BLaER1 treated with 17β-estradiol and CSF1 and Interleukin-3, amounts not matched to agents 10 nM and 100 nM (cell line): ENCODE results near the gene LAMB4.
A peak's percentile ranks its signal among the peaks of the same experiment; 100 is the strongest.

Experiments used
- H3K27ac ChIP-seq, 11 experiments: shearing (Covaris generic); formaldehyde crosslinking; 2 replicates each; pipeline ENCODE4 v1.8.1; 2022
- H3K27me3 ChIP-seq, 11 experiments: shearing (Covaris generic); formaldehyde crosslinking; 2 replicates each; pipeline ENCODE4 v1.8.1; 2022
- H3K36me3 ChIP-seq, 11 experiments: shearing (Covaris generic); formaldehyde crosslinking; 2 replicates each; pipeline ENCODE4 v1.8.1; 2022
- H3K4me1 ChIP-seq, 10 experiments: shearing (Covaris generic); formaldehyde crosslinking; 2 replicates each; pipeline ENCODE4 v1.8.1; 2022
- H3K4me2 ChIP-seq, 11 experiments: shearing (Covaris generic); formaldehyde crosslinking; 2 replicates each; pipeline ENCODE4 v1.8.1; 2022
- H3K4me3 ChIP-seq, 10 experiments: shearing (Covaris generic); formaldehyde crosslinking; 2 replicates each; pipeline ENCODE4 v1.8.1; 2022
- H3K9ac ChIP-seq, 11 experiments: shearing (Covaris generic); formaldehyde crosslinking; 2 replicates each; pipeline ENCODE4 v1.8.1; 2022
- H3K9me3 ChIP-seq, 11 experiments: shearing (Covaris generic); formaldehyde crosslinking; replicated peaks in 1 of 11; 2 replicates each; pipeline ENCODE4 v1.8.1; 2022
- H4K20me1 ChIP-seq, 11 experiments: shearing (Covaris generic); formaldehyde crosslinking; 2 replicates each; pipeline ENCODE4 v1.8.1; 2022
- Cebpa-rat ChIP-seq, 11 experiments: shearing (Covaris generic); IDR thresholded peaks; 2 replicates each; pipeline ENCODE4 v1.8.1; 2022

The LAMB4 gene

GRCh38 chr7:108122181-108122580 lies 8.0 kb downstream of the LAMB4 start:
- H3K27me3 ChIP-seq: no peaks in the 10 kb centered on the region
- H3K4me1 ChIP-seq: no peaks in the 10 kb centered on the region
- H3K4me3 ChIP-seq: no peak overlapping the region
- no peaks in the 10 kb centered on the region for H4K20me1 ChIP-seq
- TF ChIP-seq Cebpa-rat (IDR thresholded peaks at IDR 0.05): no peak
- H3K9ac ChIP-seq: no peak overlapping the region
- no peaks in the 10 kb centered on the region for H3K9me3 ChIP-seq
- H3K27ac ChIP-seq: no peak overlapping the region
- no peaks in the 10 kb centered on the region for H3K36me3 ChIP-seq
- H3K4me2 ChIP-seq: no peak overlapping the region

- Histone ChIP-seq H3K4me2 (no peak overlapping the region), H3K4me1 (no peaks in the 10 kb centered on the region), H4K20me1 (no peaks in the 10 kb centered on the region), H3K9me3 (no peaks in the 10 kb centered on the region), H3K9ac (no peak overlapping the region), H3K27me3 (no peaks in the 10 kb centered on the region), H3K27ac (no peak overlapping the region), H3K4me3 (no peak overlapping the region), H3K36me3 (no peaks in the 10 kb centered on the region)
- TF ChIP-seq Cebpa-rat (IDR thresholded peaks at IDR 0.05): no peak
Observed at GRCh38 chr7:108120933-108121332, 9.2 kb downstream of the LAMB4 start.

- Histone ChIP-seq H3K9ac (no peak overlapping the region), H4K20me1 (no peaks in the 10 kb centered on the region), H3K9me3 (no peaks in the 10 kb centered on the region), H3K4me3 (no peak overlapping the region), H3K27me3 (no peaks in the 10 kb centered on the region), H3K4me1 (no peaks in the 10 kb centered on the region), H3K36me3 (no peaks in the 10 kb centered on the region), H3K27ac (no peak overlapping the region), H3K4me2 (no peak overlapping the region)
- TF ChIP-seq Cebpa-rat (IDR thresholded peaks at IDR 0.05): no peak
Observed at GRCh38 chr7:108120196-108120595, 10.0 kb downstream of the LAMB4 start.

- Histone ChIP-seq H3K27me3 (no peaks in the 10 kb centered on the region), H3K4me3 (no peak overlapping the region), H3K36me3 (no peaks in the 10 kb centered on the region), H3K4me1 (no peaks in the 10 kb centered on the region), H3K9ac (no peak overlapping the region), H3K9me3 (no peaks in the 10 kb centered on the region), H4K20me1 (no peaks in the 10 kb centered on the region), H3K27ac (no peak overlapping the region), H3K4me2 (no peak overlapping the region)
- TF ChIP-seq Cebpa-rat (IDR thresholded peaks at IDR 0.05): no peak
Observed at GRCh38 chr7:108118959-108119358, 11.2 kb downstream of the LAMB4 start.

- no peaks in the 10 kb centered on the region for H3K36me3 ChIP-seq
- H3K27ac ChIP-seq: no peak overlapping the region
- H3K9me3 ChIP-seq: no peaks in the 10 kb centered on the region
- TF ChIP-seq Cebpa-rat (IDR thresholded peaks at IDR 0.05): no peak
- H3K27me3 ChIP-seq: no peaks in the 10 kb centered on the region
- H3K4me2 ChIP-seq: no peak overlapping the region
- H3K4me3 ChIP-seq: no peak overlapping the region
- H3K9ac ChIP-seq: no peak overlapping the region
- H4K20me1 ChIP-seq: no peaks in the 10 kb centered on the region
- no peaks in the 10 kb centered on the region for H3K4me1 ChIP-seq
Observed at GRCh38 chr7:108114117-108114841, 15.9 kb downstream of the LAMB4 start.

- Histone ChIP-seq H3K4me2 (no peak overlapping the region), H3K4me1 (no peaks in the 10 kb centered on the region), H3K4me3 (no peak overlapping the region), H3K36me3 (no peaks in the 10 kb centered on the region), H3K27me3 (no peaks in the 10 kb centered on the region), H3K9me3 (no peaks in the 10 kb centered on the region), H3K27ac (no peak overlapping the region), H3K9ac (no peak overlapping the region), H4K20me1 (no peaks in the 10 kb centered on the region)
- TF ChIP-seq Cebpa-rat (IDR thresholded peaks at IDR 0.05): no peak
Observed at GRCh38 chr7:108112683-108113082, 17.5 kb downstream of the LAMB4 start.

GRCh38 chr7:108109221-108109908 lies 20.8 kb downstream of the LAMB4 start:
- Histone ChIP-seq H4K20me1 (no peaks in the 10 kb centered on the region), H3K4me2 (no peak overlapping the region), H3K4me1 (no peaks in the 10 kb centered on the region), H3K27ac (no peak overlapping the region), H3K9ac (no peak overlapping the region), H3K4me3 (no peak overlapping the region), H3K36me3 (no peaks in the 10 kb centered on the region), H3K9me3 (no peaks in the 10 kb centered on the region), H3K27me3 (no peaks in the 10 kb centered on the region)
- no peak for TF ChIP-seq Cebpa-rat (IDR thresholded peaks at IDR 0.05)

GRCh38 chr7:108108131-108108530 lies 22.0 kb downstream of the LAMB4 start:
- Histone ChIP-seq H4K20me1 (no peaks in the 10 kb centered on the region), H3K4me1 (no peaks in the 10 kb centered on the region), H3K27me3 (no peaks in the 10 kb centered on the region), H3K4me3 (no peak overlapping the region), H3K27ac (no peak overlapping the region), H3K36me3 (no peaks in the 10 kb centered on the region), H3K4me2 (no peak overlapping the region), H3K9me3 (no peaks in the 10 kb centered on the region), H3K9ac (no peak overlapping the region)
- TF ChIP-seq Cebpa-rat (IDR thresholded peaks at IDR 0.05): no peak

- Histone ChIP-seq H3K27ac (no peak overlapping the region), H3K9ac (no peak overlapping the region), H4K20me1 (no peaks in the 10 kb centered on the region), H3K36me3 (no peaks in the 10 kb centered on the region), H3K4me1 (no peaks in the 10 kb centered on the region), H3K27me3 (no peaks in the 10 kb centered on the region), H3K9me3 (no peaks in the 10 kb centered on the region), H3K4me3 (no peak overlapping the region), H3K4me2 (no peak overlapping the region)
- TF ChIP-seq Cebpa-rat (IDR thresholded peaks at IDR 0.05): peak in 2 of 11 experiments; percentile 13 to 47; a peak in 1 of 22 replicates
Observed at GRCh38 chr7:108104324-108104723, 25.8 kb downstream of the LAMB4 start.
